ENCODE results near the gene AOX1. TPM values are rescaled to one million over a fixed set of nuclear protein-coding genes. Genes with fewer than 3 reads are reported as not detected.
"Not testable (repeated sequence)": the region's sequence is repeated elsewhere in the genome, so short reads cannot be mapped to it uniquely, and the experiment has no call there.

Gene AOX1
- total and polyA plus RNA-seq, 4 donors, result 9.9 to 1,131 (median 486) TPM

- no peak overlapping the region for H3K4me3 ChIP-seq (ENCODE audit: low read depth in 1 of 3, low read length in 3 of 3)
- no peak for DNase-seq (ENCODE audit: low spot score)
- H3K27me3 ChIP-seq (ENCODE audit: control insufficient read depth in 4 of 4, insufficient read depth in 4 of 4, low read length in 3 of 4), result no peaks in the 10 kb centered on the region
- 76% methylated on average over 3 of the region's 3 CpGs for WGBS
- peaks cover 4 to 17% (median 15%) of the 10 kb centered on the region in 4 donors for H3K4me1 ChIP-seq (ENCODE audit: control insufficient read depth in 4 of 4, insufficient read depth in 4 of 4, low read length in 3 of 4)
- TF ChIP-seq RXRA (IDR thresholded peaks at IDR 0.05) (no peak), SP1 (IDR thresholded peaks at IDR 0.05) (no peak)
- no peak overlapping the region for H3K9ac ChIP-seq (ENCODE audit: low read depth in 1 of 2, low read length in 2 of 2)
- H3K36me3 ChIP-seq (ENCODE audit: control insufficient read depth in 4 of 4, insufficient read depth in 3 of 4, low read depth in 1 of 4, low read length in 3 of 4), result peaks cover 5 to 76% (median 65%) of the 10 kb centered on the region in 4 donors
- no peak overlapping the region for H3K27ac ChIP-seq (ENCODE audit: low read depth in 1 of 2, low read length in 2 of 2)
- no peaks in the 10 kb centered on the region for H3K9me3 ChIP-seq (ENCODE audit: control insufficient read depth in 4 of 4, low read length in 3 of 4)
These were observed 22.7 kb downstream of the AOX1 start for GRCh38 chr2:200608341-200609027.

DNA sequence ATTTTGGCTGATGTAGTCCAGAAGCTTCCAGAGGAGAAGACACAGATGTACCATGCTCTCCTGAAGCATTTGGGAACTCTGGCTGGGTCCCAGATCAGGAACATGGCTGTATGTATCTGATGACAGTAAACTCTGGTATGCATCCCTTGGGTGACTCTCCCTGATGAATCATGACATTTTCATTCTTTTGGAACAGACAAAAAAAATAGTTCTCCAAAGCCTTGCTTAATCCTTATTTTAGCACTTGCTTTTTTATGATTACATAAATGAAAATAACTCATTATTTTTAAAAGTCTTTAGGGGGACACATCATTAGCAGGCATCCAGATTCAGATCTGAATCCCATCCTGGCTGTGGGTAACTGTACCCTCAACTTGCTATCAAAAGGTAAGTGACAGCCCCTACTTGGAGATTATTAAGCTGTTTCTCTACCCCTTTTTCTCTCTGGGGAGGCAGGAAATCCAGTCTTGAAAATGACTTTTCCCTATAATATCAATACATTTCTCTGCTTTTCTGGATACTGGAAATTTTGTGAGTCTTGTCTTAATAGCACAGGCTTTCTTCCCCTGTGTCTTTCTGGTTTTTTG lies 23.3 kb downstream of the AOX1 start:
- Histone ChIP-seq H3K4me1 (ENCODE audit: control insufficient read depth in 4 of 4, insufficient read depth in 4 of 4, low read length in 3 of 4) (peaks cover 2 to 23% (median 21%) of the 10 kb centered on the region in 4 donors), H3K27ac (ENCODE audit: low read depth in 1 of 2, low read length in 2 of 2) (peak overlapping the region in 1 of 2 donors; percentile 33), H3K9ac (ENCODE audit: low read depth in 1 of 2, low read length in 2 of 2) (no peak overlapping the region), H3K36me3 (ENCODE audit: control insufficient read depth in 4 of 4, insufficient read depth in 3 of 4, low read depth in 1 of 4, low read length in 3 of 4) (peaks cover 5 to 76% (median 60%) of the 10 kb centered on the region in 4 donors), H3K4me3 (ENCODE audit: low read depth in 1 of 3, low read length in 3 of 3) (no peak overlapping the region), H3K9me3 (ENCODE audit: control insufficient read depth in 4 of 4, low read length in 3 of 4) (no peaks in the 10 kb centered on the region), H3K27me3 (ENCODE audit: control insufficient read depth in 4 of 4, insufficient read depth in 4 of 4, low read length in 3 of 4) (no peaks in the 10 kb centered on the region)
- TF ChIP-seq HNF4A (conservative IDR thresholded peaks at IDR 0.05), result no peak
- TF ChIP-seq SP1 (IDR thresholded peaks at IDR 0.05), result no peak
- no peak for TF ChIP-seq MAX (IDR thresholded peaks at IDR 0.05)
- TF ChIP-seq FOXA1 (IDR thresholded peaks at IDR 0.05), result no peak
- TF ChIP-seq, protein P1, sequence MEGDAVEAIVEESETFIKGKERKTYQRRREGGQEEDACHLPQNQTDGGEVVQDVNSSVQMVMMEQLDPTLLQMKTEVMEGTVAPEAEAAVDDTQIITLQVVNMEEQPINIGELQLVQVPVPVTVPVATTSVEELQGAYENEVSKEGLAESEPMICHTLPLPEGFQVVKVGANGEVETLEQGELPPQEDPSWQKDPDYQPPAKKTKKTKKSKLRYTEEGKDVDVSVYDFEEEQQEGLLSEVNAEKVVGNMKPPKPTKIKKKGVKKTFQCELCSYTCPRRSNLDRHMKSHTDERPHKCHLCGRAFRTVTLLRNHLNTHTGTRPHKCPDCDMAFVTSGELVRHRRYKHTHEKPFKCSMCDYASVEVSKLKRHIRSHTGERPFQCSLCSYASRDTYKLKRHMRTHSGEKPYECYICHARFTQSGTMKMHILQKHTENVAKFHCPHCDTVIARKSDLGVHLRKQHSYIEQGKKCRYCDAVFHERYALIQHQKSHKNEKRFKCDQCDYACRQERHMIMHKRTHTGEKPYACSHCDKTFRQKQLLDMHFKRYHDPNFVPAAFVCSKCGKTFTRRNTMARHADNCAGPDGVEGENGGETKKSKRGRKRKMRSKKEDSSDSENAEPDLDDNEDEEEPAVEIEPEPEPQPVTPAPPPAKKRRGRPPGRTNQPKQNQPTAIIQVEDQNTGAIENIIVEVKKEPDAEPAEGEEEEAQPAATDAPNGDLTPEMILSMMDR (IDR thresholded peaks at IDR 0.05; ENCODE audit: low read depth, low read length, missing input control), result no peak
- TF ChIP-seq TAF1 (conservative IDR thresholded peaks at IDR 0.05), result no peak
- no peak for TF ChIP-seq JUND (IDR thresholded peaks at IDR 0.05)
- no peak for TF ChIP-seq NR2F2 (IDR thresholded peaks at IDR 0.05)
- TF ChIP-seq YY1 (IDR thresholded peaks at IDR 0.05), result no peak
- TF ChIP-seq RAD21 (IDR thresholded peaks at IDR 0.05), result no peak
- TF ChIP-seq HNF4G (IDR thresholded peaks at IDR 0.05), result no peak
- TF ChIP-seq, protein P2, sequence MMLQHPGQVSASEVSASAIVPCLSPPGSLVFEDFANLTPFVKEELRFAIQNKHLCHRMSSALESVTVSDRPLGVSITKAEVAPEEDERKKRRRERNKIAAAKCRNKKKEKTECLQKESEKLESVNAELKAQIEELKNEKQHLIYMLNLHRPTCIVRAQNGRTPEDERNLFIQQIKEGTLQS (IDR thresholded peaks at IDR 0.05), result no peak
- no peak for TF ChIP-seq GABPA (IDR thresholded peaks at IDR 0.05 in 1 of 2, conservative IDR thresholded peaks at IDR 0.05 in 1 of 2)
- TF ChIP-seq, protein P3, sequence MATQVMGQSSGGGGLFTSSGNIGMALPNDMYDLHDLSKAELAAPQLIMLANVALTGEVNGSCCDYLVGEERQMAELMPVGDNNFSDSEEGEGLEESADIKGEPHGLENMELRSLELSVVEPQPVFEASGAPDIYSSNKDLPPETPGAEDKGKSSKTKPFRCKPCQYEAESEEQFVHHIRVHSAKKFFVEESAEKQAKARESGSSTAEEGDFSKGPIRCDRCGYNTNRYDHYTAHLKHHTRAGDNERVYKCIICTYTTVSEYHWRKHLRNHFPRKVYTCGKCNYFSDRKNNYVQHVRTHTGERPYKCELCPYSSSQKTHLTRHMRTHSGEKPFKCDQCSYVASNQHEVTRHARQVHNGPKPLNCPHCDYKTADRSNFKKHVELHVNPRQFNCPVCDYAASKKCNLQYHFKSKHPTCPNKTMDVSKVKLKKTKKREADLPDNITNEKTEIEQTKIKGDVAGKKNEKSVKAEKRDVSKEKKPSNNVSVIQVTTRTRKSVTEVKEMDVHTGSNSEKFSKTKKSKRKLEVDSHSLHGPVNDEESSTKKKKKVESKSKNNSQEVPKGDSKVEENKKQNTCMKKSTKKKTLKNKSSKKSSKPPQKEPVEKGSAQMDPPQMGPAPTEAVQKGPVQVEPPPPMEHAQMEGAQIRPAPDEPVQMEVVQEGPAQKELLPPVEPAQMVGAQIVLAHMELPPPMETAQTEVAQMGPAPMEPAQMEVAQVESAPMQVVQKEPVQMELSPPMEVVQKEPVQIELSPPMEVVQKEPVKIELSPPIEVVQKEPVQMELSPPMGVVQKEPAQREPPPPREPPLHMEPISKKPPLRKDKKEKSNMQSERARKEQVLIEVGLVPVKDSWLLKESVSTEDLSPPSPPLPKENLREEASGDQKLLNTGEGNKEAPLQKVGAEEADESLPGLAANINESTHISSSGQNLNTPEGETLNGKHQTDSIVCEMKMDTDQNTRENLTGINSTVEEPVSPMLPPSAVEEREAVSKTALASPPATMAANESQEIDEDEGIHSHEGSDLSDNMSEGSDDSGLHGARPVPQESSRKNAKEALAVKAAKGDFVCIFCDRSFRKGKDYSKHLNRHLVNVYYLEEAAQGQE (IDR thresholded peaks at IDR 0.05), result no peak
- TF ChIP-seq FOXA2 (IDR thresholded peaks at IDR 0.05), result no peak
- TF ChIP-seq, protein P4, sequence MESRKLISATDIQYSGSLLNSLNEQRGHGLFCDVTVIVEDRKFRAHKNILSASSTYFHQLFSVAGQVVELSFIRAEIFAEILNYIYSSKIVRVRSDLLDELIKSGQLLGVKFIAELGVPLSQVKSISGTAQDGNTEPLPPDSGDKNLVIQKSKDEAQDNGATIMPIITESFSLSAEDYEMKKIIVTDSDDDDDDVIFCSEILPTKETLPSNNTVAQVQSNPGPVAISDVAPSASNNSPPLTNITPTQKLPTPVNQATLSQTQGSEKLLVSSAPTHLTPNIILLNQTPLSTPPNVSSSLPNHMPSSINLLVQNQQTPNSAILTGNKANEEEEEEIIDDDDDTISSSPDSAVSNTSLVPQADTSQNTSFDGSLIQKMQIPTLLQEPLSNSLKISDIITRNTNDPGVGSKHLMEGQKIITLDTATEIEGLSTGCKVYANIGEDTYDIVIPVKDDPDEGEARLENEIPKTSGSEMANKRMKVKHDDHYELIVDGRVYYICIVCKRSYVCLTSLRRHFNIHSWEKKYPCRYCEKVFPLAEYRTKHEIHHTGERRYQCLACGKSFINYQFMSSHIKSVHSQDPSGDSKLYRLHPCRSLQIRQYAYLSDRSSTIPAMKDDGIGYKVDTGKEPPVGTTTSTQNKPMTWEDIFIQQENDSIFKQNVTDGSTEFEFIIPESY (IDR thresholded peaks at IDR 0.05), result no peak
- no peak for TF ChIP-seq RXRA (IDR thresholded peaks at IDR 0.05)
- no peak for TF ChIP-seq EGR1 (IDR thresholded peaks at IDR 0.05; ENCODE audit: low read depth in 2 of 2)
- DNase-seq (ENCODE audit: low spot score), result no peak

DNA sequence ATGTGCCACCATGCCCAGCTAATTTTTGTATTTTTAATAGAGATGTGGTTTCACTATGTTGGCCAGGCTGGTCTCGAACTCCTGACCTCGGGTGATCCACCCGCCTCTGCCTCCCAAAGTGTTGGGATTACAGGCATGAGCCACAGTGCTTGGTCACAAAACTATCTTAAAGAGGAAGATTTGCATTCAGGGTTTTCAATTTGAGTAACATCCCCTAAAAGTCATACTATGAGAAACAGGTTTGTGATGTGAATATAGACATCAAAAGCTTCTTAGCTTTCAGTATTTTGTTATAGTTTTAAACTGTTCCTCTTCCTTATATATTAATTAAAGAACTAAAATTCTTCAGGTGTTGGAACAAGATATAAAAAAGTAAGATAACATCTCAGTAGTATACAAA lies 24.4 kb downstream of the AOX1 start:
- not testable (repeated sequence) for DNase-seq (ENCODE audit: low spot score); H3K27ac ChIP-seq (ENCODE audit: low read depth in 1 of 2, low read length in 2 of 2); H3K9ac ChIP-seq (ENCODE audit: low read depth in 1 of 2, low read length in 2 of 2); H3K27me3 ChIP-seq (ENCODE audit: control insufficient read depth in 4 of 4, insufficient read depth in 4 of 4, low read length in 3 of 4); H3K4me3 ChIP-seq (ENCODE audit: low read depth in 1 of 3, low read length in 3 of 3); H3K9me3 ChIP-seq (ENCODE audit: control insufficient read depth in 4 of 4, low read length in 3 of 4)
- Histone ChIP-seq H3K4me1 (ENCODE audit: control insufficient read depth in 4 of 4, insufficient read depth in 4 of 4, low read length in 3 of 4) (peaks cover 3 to 31% (median 29%) of the 10 kb centered on the region in 4 donors), H3K36me3 (ENCODE audit: control insufficient read depth in 4 of 4, insufficient read depth in 3 of 4, low read depth in 1 of 4, low read length in 3 of 4) (peaks cover 5 to 69% (median 55%) of the 10 kb centered on the region in 4 donors)
- 90% methylated on average over 3 of the region's 3 CpGs for WGBS

All from liver (tissue), 9 donors.